OCI-M1 (cell line): ENCODE measurements around the gene CMYA5.
A peak's percentile ranks its signal among the peaks of the same experiment; 100 is the strongest.
"Not testable (repeated sequence)": the region's sequence is repeated elsewhere in the genome, so short reads cannot be mapped to it uniquely, and the experiment has no call there.

ENCODE experiments used
- DNase-seq: peaks from one replicate; lab custom pipeline; 2025; lab: John Stamatoyannopoulos, UW

The CMYA5 gene

DNA sequence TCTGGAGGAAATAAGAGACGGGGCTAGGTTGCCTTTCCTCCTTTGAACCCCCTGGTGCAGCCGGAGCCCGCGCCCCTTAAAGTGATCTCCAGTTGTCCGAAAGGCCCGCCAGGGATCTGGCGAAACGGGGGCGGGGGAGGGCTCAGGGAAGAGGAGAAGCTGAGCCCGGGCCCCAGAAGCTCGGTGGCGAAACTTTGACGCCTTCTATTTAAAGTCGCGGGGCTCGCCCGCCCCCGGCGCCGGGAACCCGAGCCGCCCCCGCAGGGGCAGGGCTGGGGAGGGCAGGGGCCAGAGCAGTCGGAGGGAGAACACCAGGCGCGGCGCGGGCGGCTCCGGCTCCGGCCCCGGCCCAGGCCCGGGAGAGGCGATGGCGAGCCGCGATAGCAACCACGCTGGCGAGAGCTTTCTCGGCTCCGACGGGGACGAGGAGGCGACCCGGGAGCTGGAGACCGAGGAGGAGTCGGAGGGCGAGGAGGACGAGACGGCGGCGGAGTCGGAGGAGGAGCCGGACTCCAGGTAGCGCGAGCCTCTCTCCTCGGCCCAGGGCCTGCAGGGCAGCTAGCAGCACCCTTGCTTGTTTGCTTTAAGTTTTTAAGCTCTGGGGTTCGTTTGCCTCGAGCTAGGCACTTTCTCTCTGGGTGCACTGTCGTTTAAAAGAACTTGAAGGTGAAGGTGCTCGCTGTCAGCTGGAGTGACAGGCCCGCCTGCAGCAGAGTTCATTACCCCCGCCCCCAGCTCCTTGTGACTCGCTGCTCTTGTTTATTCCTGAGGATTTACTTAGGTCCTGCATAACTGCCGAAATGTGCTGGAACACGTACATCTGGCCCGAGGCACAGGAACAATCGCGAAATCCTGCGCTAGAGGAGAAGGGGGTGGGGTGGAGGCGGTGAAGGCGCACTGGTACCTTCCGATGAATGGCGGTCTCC is at the start of gene CMYA5:
CMYA5 (plus strand) TSS at position 296 of the 926 bp plus-strand sequence; CDS start at position 368, 72 bp downstream.
- no peak for DNase-seq

DNA sequence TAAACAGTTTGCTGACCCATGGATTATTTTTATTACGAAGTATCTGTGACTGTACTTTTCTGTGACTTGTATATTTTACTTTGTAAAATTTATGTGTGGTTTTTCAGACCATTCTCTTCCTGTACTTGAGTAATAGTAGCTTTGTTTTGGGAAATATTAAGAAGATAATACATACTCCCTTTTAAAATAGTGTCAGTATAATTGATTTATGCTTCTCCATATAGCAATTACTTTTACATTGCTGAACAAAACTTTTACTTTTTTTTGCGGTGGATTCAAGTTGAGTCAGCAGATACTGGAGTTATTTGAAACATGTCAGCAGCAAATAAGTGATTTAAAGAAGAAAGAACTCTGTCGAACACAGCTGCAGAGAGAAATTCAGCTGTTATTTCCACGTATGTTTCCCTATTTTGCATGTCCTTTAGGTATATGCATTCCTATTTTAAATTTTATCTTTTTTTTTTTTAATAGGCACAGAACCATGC is 49.0 kb upstream of the CMYA5 start:
- no peak for DNase-seq

DNA sequence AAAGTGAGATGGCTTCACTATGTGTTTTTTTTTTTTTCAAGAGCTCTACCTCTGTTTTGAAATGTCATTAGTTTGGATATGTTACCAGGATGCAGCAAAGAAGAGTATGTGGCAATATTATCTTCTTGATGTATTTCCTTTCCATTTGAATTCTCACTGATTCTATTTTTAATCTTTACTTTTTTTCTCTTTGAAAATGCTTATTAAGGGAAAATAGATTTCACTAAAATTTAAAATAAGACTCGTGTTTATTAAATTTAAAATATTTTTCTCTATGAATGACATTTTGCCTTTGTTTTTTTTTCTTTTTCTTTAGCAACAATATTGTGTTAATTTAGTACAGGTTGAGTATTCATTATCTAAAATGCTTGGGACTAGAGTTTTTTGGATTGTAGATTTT is 48.2 kb upstream of the CMYA5 start:
- no peak for DNase-seq

DNA sequence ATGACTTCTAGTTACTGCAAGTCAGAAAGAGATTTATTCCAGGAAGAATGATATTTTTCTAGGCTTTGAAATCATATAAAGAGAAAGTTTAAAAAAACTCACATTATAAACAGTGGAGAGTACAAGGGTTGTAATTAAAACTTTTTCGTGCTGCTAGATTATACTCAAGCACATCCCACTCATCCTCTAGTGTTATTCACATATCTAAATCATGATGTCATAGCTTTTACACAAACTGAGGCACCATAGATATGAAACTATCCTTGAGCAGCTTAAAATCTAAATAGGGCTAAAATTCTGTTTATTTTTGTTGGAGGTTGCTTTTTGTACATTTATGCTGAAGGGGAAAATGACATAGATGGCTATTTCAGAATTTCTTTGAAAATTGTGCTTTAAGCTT is 47.4 kb upstream of the CMYA5 start:
- no peak for DNase-seq

DNA sequence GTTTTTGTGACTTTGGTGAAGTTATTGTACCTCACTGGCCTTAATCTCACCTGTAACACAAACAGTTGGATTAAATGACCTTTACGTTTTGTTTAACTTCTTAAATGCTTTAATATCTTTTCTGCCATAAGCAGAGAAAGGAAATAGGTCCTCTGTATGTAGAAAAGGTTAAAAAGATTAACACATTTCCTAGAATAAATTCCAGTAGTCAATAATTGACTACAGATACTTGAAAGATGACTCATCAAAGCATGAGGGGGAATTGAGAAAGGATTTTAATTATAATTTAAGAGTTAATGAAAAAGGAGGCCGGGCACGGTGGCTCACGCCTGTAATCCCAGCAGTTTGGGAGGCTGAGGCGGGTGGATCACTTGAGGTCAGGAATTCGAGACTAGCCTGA is 35.8 kb upstream of the CMYA5 start:
- DNase-seq: no peak

DNA sequence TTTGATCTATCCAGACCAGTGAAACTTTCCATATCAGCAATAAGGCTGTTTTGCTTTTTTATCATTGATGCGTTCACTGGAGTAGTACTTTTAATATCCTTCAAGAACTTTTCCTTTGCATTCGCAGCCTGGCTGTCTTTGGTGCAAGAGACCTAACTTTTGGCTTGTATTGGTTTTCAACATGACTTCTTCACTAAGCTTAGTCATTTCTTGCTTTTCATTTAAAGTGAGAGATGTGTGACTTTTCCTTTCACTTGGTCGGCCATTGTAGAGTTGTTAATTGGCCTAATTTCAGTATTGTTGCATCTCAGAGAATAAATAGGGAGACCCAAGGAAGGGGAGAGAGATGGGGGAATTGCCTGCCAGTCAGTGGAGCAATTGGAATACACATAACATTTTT is 26.4 kb upstream of the CMYA5 start:
- DNase-seq: no peak

DNA sequence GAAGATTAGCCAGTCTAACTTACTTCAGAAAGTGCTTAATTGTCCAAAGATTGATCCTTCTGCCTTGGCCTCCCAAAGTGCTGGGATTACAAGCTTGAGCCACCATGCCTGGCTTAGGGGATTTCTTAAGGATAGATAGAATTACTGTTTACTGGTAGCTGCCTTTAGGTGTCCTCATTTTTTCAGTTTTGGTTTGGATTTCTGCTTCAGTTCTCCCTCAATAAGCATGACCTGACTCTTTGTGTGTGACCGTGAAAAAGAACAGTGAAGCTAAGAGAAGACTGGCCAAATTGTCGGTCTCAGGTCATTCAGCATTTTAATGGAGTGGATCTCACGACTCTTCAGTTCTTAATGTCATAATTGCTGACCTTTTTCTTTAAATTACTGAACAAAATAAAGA is 22.9 kb upstream of the CMYA5 start:
- DNase-seq: peak; percentile 10

DNA sequence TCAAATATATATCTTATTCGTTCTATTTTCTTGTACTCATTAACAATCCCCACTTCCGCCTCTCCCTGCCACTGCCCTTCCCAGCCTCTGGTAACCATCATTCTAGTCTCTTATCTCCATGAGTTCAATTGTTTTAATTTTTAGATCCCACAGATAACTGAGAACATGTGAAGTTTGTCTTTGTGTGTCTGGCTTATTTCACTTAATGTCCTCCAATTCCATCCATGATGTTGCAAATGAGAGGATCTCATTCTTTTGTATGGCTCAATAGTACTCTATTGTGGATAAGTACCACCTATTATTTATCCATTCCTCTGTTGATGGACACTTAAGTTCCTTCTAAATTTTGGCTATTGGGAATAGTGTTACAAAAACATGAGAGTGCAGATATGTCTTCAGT is 17.2 kb upstream of the CMYA5 start:
- no peak for DNase-seq

DNA sequence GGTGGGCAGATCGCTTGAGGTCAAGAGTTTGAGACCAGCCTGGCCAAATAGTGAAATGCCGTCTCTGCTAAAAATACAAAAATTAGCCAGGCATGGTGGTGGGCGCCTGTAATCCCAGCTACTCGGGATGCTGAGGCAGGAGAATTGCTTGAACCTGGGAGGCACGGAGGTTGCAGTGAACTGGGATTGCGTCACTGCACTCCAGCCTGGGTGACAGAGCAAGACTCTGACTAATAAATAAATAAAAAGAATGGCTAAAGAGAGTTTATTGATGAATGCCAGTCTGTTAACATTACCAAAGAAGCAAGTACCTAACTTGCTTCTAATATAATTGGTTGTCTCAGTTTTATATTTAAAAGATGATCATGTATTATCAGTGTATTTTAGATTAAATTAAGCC is 13.3 kb upstream of the CMYA5 start:
- not testable (repeated sequence) for DNase-seq

DNA sequence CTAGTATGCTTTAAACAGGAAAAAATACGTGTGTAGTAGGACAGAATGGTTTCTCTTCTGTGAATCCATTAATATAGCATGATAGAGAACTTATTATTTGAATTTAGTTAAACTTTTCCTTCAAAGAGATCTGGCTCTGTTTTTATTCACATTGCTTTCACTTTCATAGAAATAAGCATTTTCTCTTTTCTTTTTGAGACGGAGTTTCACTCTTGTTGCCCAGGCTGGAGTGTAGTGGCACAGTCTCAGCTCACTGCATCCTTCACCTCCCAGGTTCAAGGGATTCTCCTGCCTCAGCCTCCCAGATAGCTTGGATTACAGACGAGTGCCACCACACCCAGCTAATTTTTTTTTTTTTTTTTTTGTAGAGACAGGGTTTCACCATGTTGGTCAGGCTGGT is 7.5 kb upstream of the CMYA5 start:
- DNase-seq: not testable (repeated sequence)

DNA sequence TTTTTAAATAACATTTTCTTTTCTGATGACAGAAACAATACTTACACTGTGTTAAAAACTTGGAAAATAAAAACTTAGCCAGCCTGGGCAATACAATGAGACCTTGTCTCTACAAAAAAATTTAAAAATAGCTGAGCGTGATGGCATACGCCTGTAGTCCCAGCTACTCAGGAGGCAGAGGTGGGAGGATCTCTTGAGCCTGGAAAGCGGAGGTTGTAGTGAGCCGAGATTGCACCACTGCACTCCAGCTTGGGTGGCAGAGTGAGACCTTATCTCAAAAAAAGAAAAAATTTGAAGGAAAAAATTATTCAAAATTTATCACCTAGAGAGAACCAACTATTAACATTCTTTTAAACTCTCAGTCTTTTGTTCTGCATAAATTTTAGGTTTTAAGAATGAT is 4.9 kb upstream of the CMYA5 start:
- no peak for DNase-seq

DNA sequence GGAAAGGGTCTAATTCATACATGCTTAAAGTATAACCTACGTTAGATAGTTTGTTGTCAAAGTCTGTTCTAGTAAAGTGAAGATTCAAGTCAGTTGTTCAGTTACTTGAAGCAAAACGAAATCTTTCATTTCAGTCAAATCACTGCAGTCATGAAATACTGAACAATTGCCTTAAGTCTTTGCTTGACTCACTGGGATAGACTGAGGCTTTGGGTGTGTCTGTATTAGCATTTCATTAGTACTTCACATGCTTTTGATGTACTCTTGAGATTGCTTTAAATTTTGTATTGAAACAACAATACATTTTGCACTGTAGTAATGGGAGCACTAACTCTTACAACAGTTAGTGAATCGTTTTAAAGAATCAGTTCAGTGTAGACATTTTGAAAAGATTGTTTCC is 4.0 kb upstream of the CMYA5 start:
- DNase-seq: no peak

DNA sequence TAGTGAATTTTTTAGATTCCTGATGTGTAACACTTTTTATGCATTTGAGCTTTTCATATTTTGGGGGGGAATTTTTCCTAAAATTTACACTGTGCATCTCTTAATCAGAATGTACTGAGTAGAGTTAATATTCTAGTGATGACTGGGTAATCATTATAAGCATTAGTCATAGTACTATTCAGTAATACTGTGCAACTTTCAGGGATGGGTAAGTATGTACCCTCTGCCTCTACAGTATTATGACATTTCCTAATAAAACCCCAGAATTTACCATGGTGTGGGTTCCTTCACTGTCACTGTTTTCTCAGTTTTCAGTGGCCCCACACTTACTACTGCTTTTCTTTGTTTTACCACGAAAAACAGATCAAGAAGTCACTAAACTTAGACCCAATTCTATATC is 2.8 kb upstream of the CMYA5 start:
- no peak for DNase-seq

DNA sequence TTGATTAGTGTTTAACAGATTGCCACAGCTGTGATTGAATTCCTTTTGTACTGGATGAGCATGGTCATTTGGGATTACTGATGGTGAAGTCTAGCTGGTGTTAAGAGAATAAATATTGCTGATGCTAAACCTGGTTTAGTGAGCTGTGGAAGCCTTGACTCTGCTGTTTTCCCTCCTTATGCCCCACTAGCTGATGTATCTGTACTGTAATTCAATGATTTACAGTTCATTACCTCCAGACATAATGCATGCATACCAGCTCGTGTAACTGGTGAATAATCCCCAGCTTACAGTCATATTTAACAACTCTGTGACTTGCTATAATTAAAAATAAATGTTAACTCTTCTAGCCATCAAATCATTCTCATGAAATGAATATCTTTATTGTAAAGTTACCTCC is 1.7 kb upstream of the CMYA5 start:
- DNase-seq: no peak

DNA sequence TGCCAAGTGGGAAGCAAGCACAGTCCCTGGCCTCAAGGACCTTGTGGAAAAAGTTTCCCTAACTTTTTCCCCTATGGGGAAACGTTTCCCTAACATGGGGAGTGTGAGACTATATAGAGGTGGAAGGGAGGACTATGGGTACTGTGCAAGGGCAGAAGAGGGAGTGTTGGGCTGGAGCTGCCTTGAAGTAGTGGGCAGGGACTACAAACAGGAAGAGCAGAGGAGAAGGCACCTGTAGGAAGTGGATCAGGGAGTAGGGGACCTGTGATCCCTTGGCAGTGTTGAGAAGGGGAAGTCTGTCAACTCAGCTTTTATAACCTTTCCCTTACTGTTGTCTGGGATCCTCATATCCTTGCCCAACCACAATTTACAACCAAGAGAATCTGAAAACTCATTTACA is 1.4 kb downstream of the CMYA5 start:
- DNase-seq: no peak

DNA sequence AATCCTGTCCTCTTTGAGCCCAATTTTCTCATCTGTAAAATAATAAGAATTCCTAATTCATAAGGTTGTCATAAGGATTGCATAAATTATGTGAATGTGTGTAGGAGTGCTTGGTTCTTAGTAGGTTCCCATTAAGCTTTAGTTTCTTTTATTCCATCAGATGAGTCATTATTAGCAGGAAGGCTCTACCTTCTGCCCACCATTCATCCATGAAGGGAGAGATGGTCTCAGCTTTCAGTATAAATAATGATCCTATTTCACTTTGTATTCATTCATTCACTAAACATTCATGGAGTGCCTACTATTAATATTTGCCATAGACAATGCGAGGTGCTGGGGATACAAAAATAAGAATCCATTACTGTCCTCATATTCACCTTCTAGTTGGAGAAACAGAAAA is 3.0 kb downstream of the CMYA5 start:
- no peak for DNase-seq

DNA sequence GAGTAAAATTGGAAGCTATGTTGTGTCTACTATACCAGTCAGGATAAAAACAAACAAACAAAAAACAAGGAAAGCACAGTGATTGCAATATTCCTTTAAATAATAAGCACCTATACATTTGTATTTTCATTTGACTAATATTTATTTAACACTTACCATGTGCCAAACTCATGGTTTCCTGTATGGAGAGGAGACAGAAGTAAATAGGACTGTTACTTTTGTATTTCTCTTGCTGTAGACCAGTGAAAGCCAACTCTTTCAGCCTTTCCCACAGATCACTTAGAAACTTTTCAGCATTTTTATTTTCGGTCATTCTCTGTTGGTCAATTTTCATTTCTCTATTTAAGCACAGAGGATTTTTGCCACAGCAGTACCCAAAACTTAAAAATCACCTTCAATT is 4.5 kb downstream of the CMYA5 start:
- no peak for DNase-seq

DNA sequence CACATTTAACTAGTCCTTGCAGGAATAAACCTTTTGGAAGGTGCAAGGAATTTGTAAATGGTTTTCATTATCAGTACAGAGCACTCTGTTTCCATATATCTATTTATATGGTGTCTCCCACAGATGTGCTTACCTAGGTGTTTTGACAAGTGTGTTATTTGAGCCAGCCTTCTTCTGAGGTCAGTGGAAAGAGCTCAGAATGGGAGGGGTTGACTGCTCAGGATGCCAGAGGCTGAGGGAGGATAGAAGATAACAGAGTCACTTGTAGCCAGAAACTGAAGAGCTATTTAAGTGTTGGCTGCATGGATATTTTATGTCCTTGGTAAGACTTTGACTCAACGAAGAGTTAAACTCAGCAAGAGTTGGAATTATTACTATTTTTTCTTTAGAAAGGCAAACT is 5.0 kb downstream of the CMYA5 start:
- DNase-seq: peak; percentile 39

DNA sequence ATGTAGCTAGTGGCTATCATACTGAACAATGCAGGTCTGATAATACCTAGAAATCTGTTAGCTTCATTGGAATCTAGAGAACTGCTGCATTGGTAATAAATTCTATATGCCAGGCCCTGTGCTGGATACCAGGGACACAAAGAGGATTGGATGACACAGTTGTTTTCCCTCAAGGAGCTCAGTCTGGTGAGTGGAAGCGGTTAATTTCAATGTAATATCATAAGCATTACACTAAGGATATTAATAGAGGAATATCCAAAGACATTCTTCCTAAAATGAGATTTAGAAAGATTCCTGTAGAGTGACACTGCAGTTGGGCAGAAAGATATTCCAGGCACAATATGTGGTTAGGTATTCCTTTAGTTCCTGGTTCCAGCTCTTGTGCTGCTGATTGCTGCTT is 5.9 kb downstream of the CMYA5 start:
- DNase-seq: no peak

DNA sequence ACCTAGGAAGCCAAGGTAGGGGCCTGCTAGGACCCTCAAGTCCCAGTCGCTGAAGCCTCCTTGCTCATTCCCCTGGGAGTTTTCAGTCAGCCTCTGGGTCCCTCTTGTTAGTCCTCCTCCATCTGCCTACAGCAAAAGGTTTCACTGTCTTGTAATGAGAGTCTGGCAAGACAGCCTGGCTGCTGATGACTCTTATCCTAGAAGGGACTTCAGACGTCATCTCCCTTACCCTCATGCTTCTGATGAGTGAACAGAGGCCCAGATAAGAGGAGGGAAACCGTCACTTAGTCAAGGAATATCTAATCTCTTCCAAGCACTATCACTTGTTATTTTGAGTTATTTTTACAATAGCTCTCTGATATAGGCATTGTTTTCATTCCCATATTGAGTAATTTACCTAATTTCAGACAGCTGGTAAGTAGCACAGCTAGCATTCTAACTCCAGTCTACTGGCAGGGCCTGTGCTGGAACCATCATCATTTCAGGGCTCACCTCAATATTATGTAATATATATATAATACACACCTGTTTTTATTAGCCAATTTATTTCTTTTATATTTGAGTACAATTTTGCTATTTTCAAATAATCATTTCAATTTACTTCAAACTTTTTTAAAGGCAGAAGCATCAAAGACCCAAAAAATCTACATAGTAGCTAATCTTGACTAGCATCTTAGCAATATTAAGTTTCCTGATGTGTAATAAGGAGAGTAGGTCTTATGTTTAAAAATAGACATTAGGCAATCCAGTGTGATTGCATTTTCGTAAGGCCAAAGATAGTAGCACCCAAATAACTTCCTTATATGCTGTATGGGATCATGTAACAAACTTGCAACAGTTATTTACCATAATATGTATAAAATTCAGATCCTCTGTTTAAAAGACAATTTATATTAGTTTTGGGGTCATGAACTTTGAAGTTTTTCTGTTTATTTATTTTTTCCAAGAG is 7.9 kb downstream of the CMYA5 start:
- DNase-seq: peak; percentile 68

DNA sequence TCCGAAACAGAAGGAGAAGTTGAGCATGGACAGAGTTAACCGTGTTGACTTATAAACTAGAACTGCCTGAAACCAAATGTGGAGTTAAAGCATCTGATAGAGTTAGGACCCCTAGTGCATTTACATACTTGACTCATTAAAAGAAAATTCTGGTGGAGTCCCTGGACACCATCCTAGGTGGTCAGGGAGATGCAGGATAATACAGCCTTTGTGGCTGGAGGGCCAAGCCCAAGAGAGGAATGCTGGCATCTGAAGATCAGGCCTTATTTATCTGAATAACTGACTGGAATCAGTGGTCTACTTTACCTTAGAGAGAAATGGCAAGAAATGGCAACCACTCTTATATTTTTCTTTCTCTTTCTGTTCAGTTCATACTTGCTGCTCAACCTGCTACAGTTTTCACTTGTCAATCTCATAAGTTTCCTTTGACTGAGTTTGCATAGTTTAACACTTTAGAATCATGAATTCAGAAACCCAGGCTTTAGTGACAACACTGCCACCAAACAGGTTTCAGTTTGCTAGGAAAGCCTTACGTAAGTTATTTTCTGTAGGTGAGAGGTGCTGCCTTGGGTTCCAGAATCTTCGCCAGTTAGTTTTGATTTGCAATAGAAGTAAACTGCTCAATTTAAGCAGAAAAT is 10.2 kb downstream of the CMYA5 start:
- no peak for DNase-seq
